Measurements from ENCODE around the gene PRKAG2.

DNA sequence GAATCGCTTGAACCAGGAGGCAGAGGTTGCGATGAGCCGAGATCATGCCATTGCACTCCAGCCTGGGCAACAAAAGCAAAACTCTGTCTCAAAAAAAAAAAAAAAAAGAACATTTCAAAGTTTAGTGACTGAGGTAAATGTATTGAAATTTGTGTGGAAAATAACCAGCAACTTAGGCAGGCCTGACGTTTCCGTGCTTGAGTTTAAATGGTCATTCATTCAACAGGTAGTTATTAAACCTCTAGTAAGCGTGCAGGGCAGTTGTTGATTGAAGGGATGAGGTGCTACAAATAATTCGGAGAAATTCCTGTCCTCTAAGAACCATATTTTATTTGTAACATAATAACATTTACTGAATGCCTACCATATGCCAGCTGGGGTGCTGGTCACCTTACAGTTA lies 135.3 kb downstream of the PRKAG2 start:
- TF ChIP-seq, protein P1, sequence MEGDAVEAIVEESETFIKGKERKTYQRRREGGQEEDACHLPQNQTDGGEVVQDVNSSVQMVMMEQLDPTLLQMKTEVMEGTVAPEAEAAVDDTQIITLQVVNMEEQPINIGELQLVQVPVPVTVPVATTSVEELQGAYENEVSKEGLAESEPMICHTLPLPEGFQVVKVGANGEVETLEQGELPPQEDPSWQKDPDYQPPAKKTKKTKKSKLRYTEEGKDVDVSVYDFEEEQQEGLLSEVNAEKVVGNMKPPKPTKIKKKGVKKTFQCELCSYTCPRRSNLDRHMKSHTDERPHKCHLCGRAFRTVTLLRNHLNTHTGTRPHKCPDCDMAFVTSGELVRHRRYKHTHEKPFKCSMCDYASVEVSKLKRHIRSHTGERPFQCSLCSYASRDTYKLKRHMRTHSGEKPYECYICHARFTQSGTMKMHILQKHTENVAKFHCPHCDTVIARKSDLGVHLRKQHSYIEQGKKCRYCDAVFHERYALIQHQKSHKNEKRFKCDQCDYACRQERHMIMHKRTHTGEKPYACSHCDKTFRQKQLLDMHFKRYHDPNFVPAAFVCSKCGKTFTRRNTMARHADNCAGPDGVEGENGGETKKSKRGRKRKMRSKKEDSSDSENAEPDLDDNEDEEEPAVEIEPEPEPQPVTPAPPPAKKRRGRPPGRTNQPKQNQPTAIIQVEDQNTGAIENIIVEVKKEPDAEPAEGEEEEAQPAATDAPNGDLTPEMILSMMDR (IDR thresholded peaks at IDR 0.05; ENCODE audit: low read length): no peak
- TF ChIP-seq EZH2 (IDR thresholded peaks at IDR 0.05; ENCODE audit: borderline replicate concordance, low read length): no peak

Data from OCI-LY1 (cell line).